ENCODE measurements around the gene INF2. TPM values are rescaled to one million over a fixed set of nuclear protein-coding genes. Genes with fewer than 3 reads are reported as not detected.

Gene INF2
- total RNA-seq, 3 donors from 2014 or later (not counting 1 experiment from before 2014, with no cell fraction given): 12.7 to 21.9 (median 15.3) TPM

GRCh38 chr14:104664107-104664506 lies 25.3 kb upstream of the INF2 start:
- H3K36me3 ChIP-seq (ENCODE audit: control insufficient read depth, insufficient read depth, low read length): no peaks in the 10 kb centered on the region
- DNase-seq (no peak), ATAC-seq (no peak)
- no peak overlapping the region for H3K4me3 ChIP-seq (ENCODE audit: low read length)
- TF ChIP-seq CTCF (IDR thresholded peaks at IDR 0.05): no peak
- Mint-ChIP-seq H3K27ac (no peak overlapping the region), H3K27me3 (ENCODE audit: low read depth in 2 of 2) (peaks cover 34 to 38% of the 10 kb centered on the region in 2 donors), H3K4me1 (peaks cover 27 to 41% of the 10 kb centered on the region in 2 donors), H3K9me3 (no peaks in the 10 kb centered on the region), H3K36me3 (no peaks in the 10 kb centered on the region), H3K4me3 (no peak overlapping the region)
- H3K4me1 ChIP-seq (ENCODE audit: control insufficient read depth, insufficient read depth, low read length): peaks cover 37% of the 10 kb centered on the region
- H3K9me3 ChIP-seq (ENCODE audit: control insufficient read depth, insufficient read depth, low read length): no peaks in the 10 kb centered on the region
- intact Hi-C loops (cut with micrococcal nuclease): no loop called here
- 86% methylated on average over 6 of the region's 7 CpGs for WGBS (ENCODE audit: insufficient coverage)
- H3K27me3 ChIP-seq (ENCODE audit: control insufficient read depth, insufficient read depth, low read length): peaks cover 32% of the 10 kb centered on the region
- H3K27ac ChIP-seq (ENCODE audit: low read length): no peak overlapping the region

GRCh38 chr14:104664588-104664987 lies 24.8 kb upstream of the INF2 start:
- no peak for ATAC-seq
- Mint-ChIP-seq H3K4me3 (no peak overlapping the region), H3K36me3 (no peaks in the 10 kb centered on the region), H3K27ac (no peak overlapping the region), H3K4me1 (peaks cover 27 to 41% of the 10 kb centered on the region in 2 donors), H3K27me3 (ENCODE audit: low read depth in 2 of 2) (peaks cover 34 to 36% of the 10 kb centered on the region in 2 donors), H3K9me3 (no peaks in the 10 kb centered on the region)
- no peak for TF ChIP-seq CTCF (IDR thresholded peaks at IDR 0.05)
- no peaks in the 10 kb centered on the region for H3K9me3 ChIP-seq (ENCODE audit: control insufficient read depth, insufficient read depth, low read length)
- H3K36me3 ChIP-seq (ENCODE audit: control insufficient read depth, insufficient read depth, low read length): no peaks in the 10 kb centered on the region
- H3K4me3 ChIP-seq (ENCODE audit: low read length): no peak overlapping the region
- no peak for DNase-seq
- peaks cover 32% of the 10 kb centered on the region for H3K4me1 ChIP-seq (ENCODE audit: control insufficient read depth, insufficient read depth, low read length)
- H3K27me3 ChIP-seq (ENCODE audit: control insufficient read depth, insufficient read depth, low read length): peaks cover 32% of the 10 kb centered on the region
- H3K27ac ChIP-seq (ENCODE audit: low read length): no peak overlapping the region
- WGBS (ENCODE audit: insufficient coverage): 91% methylated on average over 10 of the region's 10 CpGs
- intact Hi-C loops (cut with micrococcal nuclease): no loop called here

- Histone ChIP-seq H3K4me1 (ENCODE audit: control insufficient read depth, insufficient read depth, low read length) (peaks cover 26% of the 10 kb centered on the region), H3K27me3 (ENCODE audit: control insufficient read depth, insufficient read depth, low read length) (peaks cover 31% of the 10 kb centered on the region), H3K9me3 (ENCODE audit: control insufficient read depth, insufficient read depth, low read length) (no peaks in the 10 kb centered on the region), H3K4me3 (ENCODE audit: low read length) (no peak overlapping the region), H3K27ac (ENCODE audit: low read length) (no peak overlapping the region), H3K36me3 (ENCODE audit: control insufficient read depth, insufficient read depth, low read length) (no peaks in the 10 kb centered on the region)
- no peak overlapping the region for H3K27ac Mint-ChIP-seq
- TF ChIP-seq CTCF (IDR thresholded peaks at IDR 0.05): no peak
- ATAC-seq (peak in 2 of 3 donors; percentile 36 to 58), DNase-seq (no peak)
- intact Hi-C loops (cut with micrococcal nuclease): no loop called here
- 5% methylated on average over 2 of the region's 2 CpGs for WGBS (ENCODE audit: insufficient coverage)
- peak overlapping the region; percentile 21 for H3K4me3 Mint-ChIP-seq
- no peaks in the 10 kb centered on the region for H3K36me3 Mint-ChIP-seq
- peaks cover 37 to 40% of the 10 kb centered on the region in 2 donors for H3K27me3 Mint-ChIP-seq (ENCODE audit: low read depth in 2 of 2)
- peaks cover 24 to 37% of the 10 kb centered on the region in 2 donors for H3K4me1 Mint-ChIP-seq
- H3K9me3 Mint-ChIP-seq: no peaks in the 10 kb centered on the region
These were observed 24.2 kb upstream of the INF2 start for GRCh38 chr14:104665114-104665656.
